ENCODE measurements around the gene TMEM144. TPM values are rescaled to one million over a fixed set of nuclear protein-coding genes. Genes with fewer than 3 reads are reported as not detected.
A peak's percentile ranks its signal among the peaks of the same experiment; 100 is the strongest.
"Not testable (repeated sequence)": the region's sequence is repeated elsewhere in the genome, so short reads cannot be mapped to it uniquely, and the experiment has no call there.

Gene TMEM144
- total RNA-seq, 1 donor from 2014 or later, result 7.7 TPM

GRCh38 chr4:158192439-158193158 is 17.7 kb upstream of the TMEM144 start:
- no peak for DNase-seq

DNA sequence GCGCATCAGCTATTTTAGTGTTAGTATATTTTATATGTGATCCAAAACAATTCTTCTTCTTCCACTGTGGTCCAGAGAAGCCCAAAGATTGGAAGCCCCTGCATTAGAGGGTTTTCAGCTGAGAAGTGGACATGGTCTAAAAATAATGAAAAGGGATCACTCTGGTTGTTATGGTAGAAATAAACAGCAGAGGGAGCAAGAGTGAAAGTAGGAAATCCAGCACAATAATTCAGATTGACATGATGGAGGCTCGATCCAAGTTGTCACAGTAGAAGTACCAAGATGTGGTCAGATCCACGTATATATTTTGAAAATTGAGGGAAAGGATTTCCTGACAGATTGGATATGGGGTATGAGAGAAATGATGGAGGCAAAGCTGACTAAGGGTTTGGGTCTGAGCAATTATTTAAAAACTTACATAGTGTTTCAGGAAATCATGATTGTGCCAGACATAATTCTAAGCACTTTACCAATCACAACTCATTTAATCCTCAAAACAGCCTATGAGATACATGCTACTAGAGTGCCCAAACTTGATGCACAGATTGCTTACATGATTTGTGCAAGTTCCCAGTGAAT is 17.0 kb upstream of the TMEM144 start:
- peak; percentile 59 for DNase-seq

DNA sequence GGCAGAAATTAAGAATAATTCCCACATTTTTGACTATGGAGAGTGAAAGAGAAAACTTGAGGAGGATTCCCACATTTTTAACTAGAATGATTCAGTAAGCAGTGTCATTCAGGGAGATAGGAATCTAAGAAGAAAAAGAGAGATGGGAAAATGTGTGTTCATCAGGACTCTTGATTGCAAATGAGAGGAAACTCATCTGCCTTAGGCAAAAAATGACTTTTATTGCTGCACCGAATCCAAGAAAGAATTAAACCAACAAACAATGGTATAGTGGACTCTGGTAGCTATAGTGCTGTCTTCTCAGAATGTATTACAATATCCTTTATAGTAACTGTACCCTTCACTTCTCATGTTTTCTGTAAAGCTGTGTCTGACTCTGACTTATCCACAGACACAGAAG is 15.0 kb upstream of the TMEM144 start:
- DNase-seq, result no peak

DNA sequence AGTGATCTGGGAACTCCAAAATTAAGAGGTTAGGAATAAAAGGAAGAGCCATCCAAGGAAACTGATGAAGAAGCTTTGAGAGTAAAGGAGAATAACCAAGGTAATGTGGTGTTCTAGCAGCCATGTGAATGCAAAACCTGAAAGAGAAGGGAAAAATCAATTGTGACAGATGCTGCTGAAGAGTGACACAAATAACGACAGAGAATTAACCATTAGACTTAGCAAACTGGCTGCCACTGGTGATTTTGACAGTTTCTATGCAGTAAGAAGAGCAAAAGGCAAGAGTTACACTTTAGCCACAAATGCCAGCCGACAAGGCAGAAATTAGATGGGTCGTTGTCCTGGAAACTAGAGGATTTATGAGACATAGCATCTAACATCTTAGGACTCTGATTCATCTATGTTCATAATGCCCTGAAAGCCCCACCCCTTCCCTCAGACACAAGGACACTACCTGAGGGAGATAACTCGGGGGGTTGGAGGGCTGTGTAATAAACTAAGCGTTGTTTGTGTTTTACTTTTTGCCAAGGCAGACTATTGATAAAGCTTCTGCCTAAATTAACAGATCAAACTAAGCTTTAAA is 13.0 kb upstream of the TMEM144 start:
- no peak for DNase-seq

DNA sequence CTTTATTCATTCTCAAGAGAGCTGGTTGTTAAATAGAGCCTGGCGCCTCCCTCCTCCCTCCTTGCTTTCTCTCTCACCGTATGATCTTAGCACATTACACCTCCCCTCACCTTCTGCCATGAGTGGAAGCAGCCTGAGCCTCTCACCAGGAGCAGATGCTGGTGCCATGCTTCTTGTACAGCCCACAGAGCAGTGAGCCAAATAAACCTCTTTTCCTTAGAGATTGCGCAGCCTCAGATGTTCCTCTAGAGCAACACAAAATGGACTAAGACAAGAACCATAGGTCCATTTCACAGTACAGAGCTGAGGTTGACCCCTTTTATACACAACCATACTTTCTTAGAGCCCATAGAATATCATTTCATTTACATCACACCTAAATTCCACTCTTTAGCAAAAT is 10.1 kb upstream of the TMEM144 start:
- DNase-seq, result no peak

- DNase-seq, result no peak
Measured at GRCh38 chr4:158201322-158201721, 9.0 kb upstream of the TMEM144 start.

DNA sequence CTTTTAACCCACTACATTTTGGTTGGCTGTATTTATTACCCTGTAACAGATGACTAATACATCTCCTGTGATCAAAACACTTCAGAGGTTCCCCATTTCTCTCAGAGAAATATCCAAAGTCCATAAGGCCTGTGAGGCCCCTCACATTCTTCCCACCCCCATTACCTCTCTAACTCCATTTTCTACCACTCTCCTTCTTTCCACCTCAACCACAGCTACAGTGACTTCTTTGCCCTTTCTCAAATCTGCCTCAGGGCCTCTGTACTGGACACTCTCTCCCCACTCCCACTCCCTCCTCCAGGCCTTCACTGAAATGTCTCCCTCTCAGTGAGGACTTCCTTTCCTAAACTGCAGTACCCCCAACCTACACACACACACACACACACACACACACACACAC is 8.4 kb upstream of the TMEM144 start:
- DNase-seq, result no peak

- DNase-seq, result no peak
Measured at GRCh38 chr4:158202481-158202880, 7.8 kb upstream of the TMEM144 start.

GRCh38 chr4:158203436-158203835 is 6.8 kb upstream of the TMEM144 start:
- no peak for DNase-seq

DNA sequence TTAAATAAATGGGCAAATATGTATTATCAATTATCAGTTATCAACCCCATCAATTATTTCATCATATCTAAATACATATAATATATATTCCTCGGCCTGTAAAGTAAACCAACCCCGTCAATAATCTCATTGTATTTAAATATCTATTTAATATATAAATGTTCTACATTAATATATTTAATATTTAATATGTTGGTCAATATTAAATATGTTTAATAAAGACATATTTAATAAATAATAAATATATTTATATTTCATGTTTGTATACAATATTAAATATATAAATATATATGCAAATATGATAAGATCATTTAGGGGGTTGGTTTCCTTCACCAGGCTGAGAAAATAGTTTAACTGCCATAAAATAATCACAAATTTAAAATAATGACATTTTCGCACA is 6.4 kb upstream of the TMEM144 start:
- no peak for DNase-seq

DNA sequence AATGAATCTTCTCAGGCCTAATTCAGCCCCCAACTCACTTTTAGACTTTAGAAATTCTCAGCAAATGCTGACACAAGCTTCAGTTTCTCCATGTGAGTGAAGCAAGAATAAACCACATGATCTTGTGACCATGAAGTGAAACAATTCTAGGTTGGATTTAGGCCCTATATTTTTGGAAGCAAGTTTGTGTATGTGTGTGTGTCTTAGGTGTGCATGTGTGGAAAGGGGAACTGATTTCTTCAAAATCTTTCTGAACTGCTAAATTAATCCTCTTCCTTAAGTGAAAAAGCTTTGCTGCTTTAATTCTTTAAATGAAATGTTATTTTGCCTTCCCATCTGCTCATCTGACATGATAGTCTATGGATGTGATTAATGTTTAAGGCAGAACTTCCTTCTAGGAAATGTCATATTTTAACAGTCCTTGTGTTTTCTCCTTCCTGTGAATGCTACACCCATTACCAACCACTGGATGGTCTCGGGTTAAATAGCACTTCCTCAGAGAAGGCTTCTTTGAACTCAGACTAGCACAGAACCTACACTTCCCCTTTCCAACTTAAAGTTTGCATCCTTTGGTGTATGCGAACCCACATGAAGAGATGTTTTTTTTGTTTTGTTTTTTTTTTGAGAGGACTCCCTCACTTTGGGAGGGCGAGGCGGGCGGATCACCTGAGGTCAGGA is 1.2 kb upstream of the TMEM144 start:
- no peak for DNase-seq

DNA sequence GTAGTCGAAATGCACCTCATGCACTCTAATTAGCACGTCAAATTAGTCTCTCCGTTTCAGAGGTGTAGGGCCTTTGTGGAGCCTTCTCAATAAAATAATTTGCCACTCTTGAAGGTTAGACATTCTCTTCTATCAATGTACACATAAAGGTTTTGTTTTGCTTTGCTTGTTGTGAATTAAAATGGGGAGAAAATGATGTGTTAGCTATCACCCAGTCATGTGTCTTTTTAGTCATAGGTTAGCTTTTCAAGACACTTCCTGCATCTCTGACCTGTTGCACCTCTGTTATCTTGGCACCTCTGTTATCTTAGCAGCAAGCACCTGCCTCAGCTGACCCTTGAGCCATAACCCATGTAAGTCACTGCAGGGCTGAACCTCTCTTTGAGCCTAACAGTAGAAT is 936 bp downstream of the TMEM144 start:
- DNase-seq, result peak; percentile 36

DNA sequence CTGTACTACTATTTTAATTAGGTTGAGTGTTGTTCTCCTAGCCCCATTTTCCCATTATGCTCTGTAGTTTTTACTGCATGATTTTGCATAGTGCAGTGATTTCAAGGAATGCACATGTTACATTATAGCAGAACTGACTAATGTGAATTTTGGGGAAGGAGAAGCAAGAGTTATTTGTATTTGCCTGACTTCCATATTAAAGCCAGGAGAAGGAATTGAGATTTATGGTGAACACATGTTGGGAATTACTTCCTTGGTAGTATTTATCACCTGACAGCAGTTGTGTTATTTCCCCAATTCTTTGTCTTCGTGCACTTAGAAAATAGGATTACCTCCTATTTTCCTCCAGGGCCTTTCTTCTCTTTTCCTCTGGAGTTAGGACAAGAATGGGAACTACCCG is 3.2 kb downstream of the TMEM144 start:
- DNase-seq, result no peak

DNA sequence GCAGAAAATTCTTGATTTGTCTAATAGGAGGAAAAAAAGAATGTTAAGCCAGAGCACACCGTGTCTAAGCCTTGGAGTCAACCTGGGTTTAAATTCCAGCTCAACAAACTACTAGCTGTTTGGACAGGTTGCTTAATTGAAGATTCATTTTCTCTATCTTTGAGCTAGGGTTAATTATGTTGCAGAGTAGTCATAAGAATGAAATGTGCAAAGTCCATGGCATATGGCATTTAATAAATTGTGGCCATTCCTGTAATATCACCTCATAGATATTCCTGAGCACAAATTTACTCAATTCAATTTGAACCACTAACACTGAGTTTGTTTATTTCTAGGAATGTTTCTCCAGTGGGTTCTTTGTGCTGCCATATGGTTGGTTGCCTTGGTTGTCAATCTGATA is 4.6 kb downstream of the TMEM144 start:
- DNase-seq, result no peak

- no peak for DNase-seq
Measured at GRCh38 chr4:158217763-158218162, 7.5 kb downstream of the TMEM144 start.

GRCh38 chr4:158219623-158220022 is 9.3 kb downstream of the TMEM144 start:
- DNase-seq, result no peak

DNA sequence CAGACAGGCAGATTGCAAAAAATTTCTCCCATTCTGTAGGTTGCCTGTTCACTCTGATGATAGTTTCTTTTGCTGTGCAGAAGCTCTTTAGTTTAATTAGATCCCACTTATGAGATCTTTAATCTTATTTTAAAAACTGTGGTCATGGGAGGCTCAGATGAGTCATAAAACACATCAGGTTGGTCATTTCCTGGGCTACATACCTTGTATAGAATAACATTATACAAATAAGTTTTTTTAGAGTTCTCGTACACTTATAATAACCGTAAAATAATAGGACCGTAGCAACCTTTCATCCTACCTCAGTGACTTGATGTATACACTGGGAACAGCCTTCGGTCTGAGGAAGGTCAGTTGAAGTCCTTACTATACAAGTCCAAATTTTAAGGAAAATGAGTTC is 14.0 kb downstream of the TMEM144 start:
- not testable (repeated sequence) for DNase-seq

DNA sequence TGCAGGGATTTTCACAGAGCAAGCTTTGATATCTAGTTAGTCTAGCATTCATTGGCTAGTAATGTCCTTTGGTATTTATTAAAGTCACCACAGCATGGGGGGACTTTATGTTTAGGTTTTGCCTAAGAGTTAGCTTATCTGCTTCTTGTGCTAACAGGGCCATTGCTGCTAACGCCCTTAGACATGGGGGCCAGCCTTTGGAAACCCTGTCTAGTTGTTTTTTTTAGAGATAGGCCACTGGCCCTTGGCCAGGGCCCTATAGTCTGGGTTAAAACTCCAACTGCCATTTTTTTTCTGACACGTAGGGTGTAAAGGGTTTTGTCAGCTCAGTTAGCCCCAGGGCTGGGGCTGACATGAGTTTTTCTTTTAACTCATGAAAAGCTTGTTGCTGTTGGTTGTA is 14.7 kb downstream of the TMEM144 start:
- DNase-seq, result not testable (repeated sequence)

GRCh38 chr4:158227880-158228279 is 17.6 kb downstream of the TMEM144 start:
- DNase-seq, result not testable (repeated sequence)

DNA sequence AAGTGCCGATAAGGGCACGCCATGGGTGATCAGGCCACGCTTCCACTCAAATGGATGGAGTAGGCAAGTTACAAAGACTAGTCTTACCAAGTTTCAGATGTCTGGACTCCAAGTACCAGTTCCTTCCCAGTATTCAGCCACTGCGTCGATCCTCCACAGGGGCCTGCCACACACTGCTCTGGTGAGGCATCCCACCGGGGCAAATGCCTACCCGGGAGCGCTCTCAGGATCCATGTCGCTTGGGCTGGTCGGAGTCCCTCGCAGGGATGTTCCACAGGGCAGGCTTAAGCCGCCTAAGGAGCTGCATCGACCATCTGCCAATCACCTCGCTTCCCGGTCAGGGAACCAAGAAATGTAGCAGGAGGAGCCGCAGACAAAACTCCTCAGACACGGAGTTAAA is 18.1 kb downstream of the TMEM144 start:
- DNase-seq, result not testable (repeated sequence)

GRCh38 chr4:158229768-158230167 is 19.5 kb downstream of the TMEM144 start:
- no peak for DNase-seq

DNA sequence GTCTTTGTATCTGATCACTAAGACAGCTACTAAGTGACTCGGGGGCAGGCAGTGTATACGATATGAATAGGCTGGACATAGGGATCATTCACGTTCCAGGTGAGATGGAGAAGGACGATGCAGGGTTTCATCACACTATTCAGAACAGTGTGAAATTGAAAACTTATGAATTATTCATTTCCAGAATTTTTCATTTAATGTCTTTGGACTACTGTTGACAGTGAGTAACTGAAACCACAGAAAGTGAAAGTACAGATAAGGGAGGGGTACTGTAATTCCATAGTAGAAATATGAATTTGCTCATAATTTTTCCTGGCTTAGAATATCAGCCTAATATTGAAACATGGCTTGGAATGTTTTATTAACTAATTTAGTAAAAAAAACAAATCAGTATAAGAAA is 24.4 kb downstream of the TMEM144 start:
- no peak for DNase-seq

- DNase-seq, result no peak
Measured at GRCh38 chr4:158236304-158237030, 26.2 kb downstream of the TMEM144 start.

Data from dermis blood vessel endothelial cell (primary cell).